Iris pigment epithelial cell (primary cell): Measurements from ENCODE around the gene AP1S1.

Experiments
- DNase-seq: peaks from one replicate; pipeline ENCODE4 v3.0.0-alpha.2; 2011; ENCODE audit warnings: low read depth

AP1S1 gene

GRCh38 chr7:101124376-101125056 lies 29.8 kb upstream of the AP1S1 start:
- peak; percentile 92 for DNase-seq

GRCh38 chr7:101125989-101126650 lies 28.2 kb upstream of the AP1S1 start:
- DNase-seq: peak; percentile 89

- DNase-seq: peak; percentile 100
Measured at GRCh38 chr7:101126651-101127459, 27.4 kb upstream of the AP1S1 start, which contains the start of gene SERPINE1. Gene SERPINE1 (plus strand): TSS chr7:101127104. CDS start chr7:101128394, 1,290 bp downstream.

- DNase-seq: peak; percentile 31
Measured at GRCh38 chr7:101127460-101128039, 26.7 kb upstream of the AP1S1 start.

GRCh38 chr7:101128040-101128834 lies 26.0 kb upstream of the AP1S1 start:
- peak; percentile 70 for DNase-seq

- peak; percentile 57 for DNase-seq
Measured at GRCh38 chr7:101129603-101130117, 24.6 kb upstream of the AP1S1 start.

- DNase-seq: peak; percentile 49
Measured at GRCh38 chr7:101132626-101133600, 21.4 kb upstream of the AP1S1 start.

GRCh38 chr7:101133621-101134398 lies 20.5 kb upstream of the AP1S1 start:
- DNase-seq: peak; percentile 70

GRCh38 chr7:101134399-101134980 lies 19.8 kb upstream of the AP1S1 start:
- DNase-seq: peak; percentile 80

- DNase-seq: peak; percentile 63
Measured at GRCh38 chr7:101137651-101138212, 16.5 kb upstream of the AP1S1 start.

GRCh38 chr7:101138213-101138870 lies 15.9 kb upstream of the AP1S1 start:
- DNase-seq: peak; percentile 97

GRCh38 chr7:101140339-101140699 lies 14.0 kb upstream of the AP1S1 start:
- DNase-seq: peak; percentile 65

- no peak for DNase-seq
Measured at GRCh38 chr7:101140746-101141382, 13.4 kb upstream of the AP1S1 start.

GRCh38 chr7:101151908-101152651 lies 2.2 kb upstream of the AP1S1 start:
- no peak for DNase-seq

GRCh38 chr7:101154693-101155102 lies 422 bp downstream of the AP1S1 start:
- DNase-seq: no peak

GRCh38 chr7:101155303-101155702 lies 1.0 kb downstream of the AP1S1 start:
- no peak for DNase-seq

- DNase-seq: peak; percentile 27
Measured at GRCh38 chr7:101156277-101156676, 2.0 kb downstream of the AP1S1 start.
